Endodermal cell (in vitro differentiated cells): Measurements from ENCODE around the gene ZSCAN20. TPM values are rescaled to one million over a fixed set of nuclear protein-coding genes. Genes with fewer than 3 reads are reported as not detected.

ENCODE experiments used
- DNase-seq: peaks from one replicate; pipeline ENCODE4 v3.0.0-alpha.2; 2017
- H3K27ac ChIP-seq: 2 replicates; pipeline ENCODE4 v1.5.1; 2013; ENCODE audit warnings: mild to moderate bottlenecking, low read depth, low read length, moderate library complexity
- H3K27me3 ChIP-seq: 2 replicates; pipeline ENCODE4 v1.6.1; 2013; ENCODE audit warnings: mild to moderate bottlenecking, low read length, moderate library complexity; ENCODE audit not compliant: insufficient read depth, control insufficient read depth, poor library complexity, severe bottlenecking
- H3K36me3 ChIP-seq: 2 replicates; pipeline ENCODE4 v1.7.0; 2013; ENCODE audit warnings: mild to moderate bottlenecking, low read length, moderate library complexity; ENCODE audit not compliant: control insufficient read depth, insufficient read depth
- H3K4me1 ChIP-seq: one replicate; pipeline ENCODE4 v1.7.0; 2013; ENCODE audit warnings: low read length; ENCODE audit not compliant: control insufficient read depth, insufficient read depth
- H3K4me3 ChIP-seq: 2 replicates; pipeline ENCODE4 v1.5.1; 2013; ENCODE audit warnings: mild to moderate bottlenecking, low read length, moderate library complexity
- H3K9ac ChIP-seq: 2 replicates; pipeline ENCODE4 v1.6.1; 2013; ENCODE audit warnings: mild to moderate bottlenecking, low read length, moderate library complexity; ENCODE audit not compliant: poor library complexity, severe bottlenecking; ENCODE audit errors: extremely low read depth
- H3K9me3 ChIP-seq: 2 replicates; pipeline ENCODE4 v1.6.1; 2013; ENCODE audit warnings: mild to moderate bottlenecking, low read length, moderate library complexity; ENCODE audit not compliant: control insufficient read depth
- H3K27ac Mint-ChIP-seq: 2 replicates; pipeline ENCODE4 v1.8.0; 2020; ENCODE audit warnings: mixed read lengths
- H3K27me3 Mint-ChIP-seq: 2 replicates; pipeline ENCODE4 v1.8.0; 2021; ENCODE audit warnings: mild to moderate bottlenecking, mixed read lengths; ENCODE audit not compliant: insufficient read depth
- H3K36me3 Mint-ChIP-seq: 2 replicates; pipeline ENCODE4 v1.8.0; 2020; ENCODE audit warnings: low read depth, mixed read lengths
- H3K4me1 Mint-ChIP-seq: 2 replicates; pipeline ENCODE4 v1.8.0; 2020; ENCODE audit warnings: mixed read lengths
- H3K4me3 Mint-ChIP-seq: 2 replicates; pipeline ENCODE4 v1.8.0; 2020; ENCODE audit warnings: mild to moderate bottlenecking, moderate library complexity, mixed read lengths
- H3K9me3 Mint-ChIP-seq: 2 replicates; pipeline ENCODE4 v1.8.0; 2020; ENCODE audit warnings: mild to moderate bottlenecking, mixed read lengths
- CTCF ChIP-seq: fragments of 200-600 bp; sonication (generic); conservative IDR thresholded peaks from 2 replicates; pipeline ENCODE4 v1.5.0; 2021; ENCODE audit warnings: antibody characterized with exemption, mild to moderate bottlenecking
- WGBS, 2 experiments: methylation state at CpG; one replicate each; pipeline versions ENCODE4 v1.1.5 to v1.1.7; 2013; ENCODE audit warnings: missing lambda C conversion rate in 2 of 2, mixed read lengths in 1 of 2; ENCODE audit not compliant: insufficient coverage in 1 of 2, insufficient read length in 1 of 2; 5-methylcytosine and 5-hydroxymethylcytosine counted together
- total RNA-seq, 2 donors: library from RNA; stranded (reverse); fragmentation: NEBNext Ultra II Directional in 1 of 2; extraction: Animal tissue kit (Norgen Biotek cat#: 25700) in 1 of 2; gene quantifications; 2 replicates in 1 of 2; 3 replicates in 1 of 2; pipeline ENCODE4 v1.2.1, GENCODE V29; 2021

ZSCAN20 gene
- total RNA-seq, 2 donors from 2014 or later = 5.8 to 6.1 TPM

- Histone ChIP-seq H3K27me3 (no peaks in the 10 kb centered on the region), H3K27ac (no peak overlapping the region), H3K9me3 (no peaks in the 10 kb centered on the region), H3K4me3 (no peak overlapping the region), H3K9ac (no peak overlapping the region), H3K36me3 (no peaks in the 10 kb centered on the region), H3K4me1 (no peaks in the 10 kb centered on the region)
- Mint-ChIP-seq H3K9me3 (peaks cover 2% of the 10 kb centered on the region), H3K27me3 (peaks cover 8% of the 10 kb centered on the region), H3K36me3 (no peaks in the 10 kb centered on the region), H3K4me1 (no peaks in the 10 kb centered on the region), H3K27ac (no peak overlapping the region), H3K4me3 (no peak overlapping the region)
- no peak for TF ChIP-seq CTCF
- DNase-seq = no peak
- WGBS, 2 experiments = 94% methylated on average over 1 of the region's 1 CpG; no CpG with 5 or more reads in 1 of the 2 experiments
Measured at GRCh38 chr1:33529957-33530356, 57.5 kb downstream of the ZSCAN20 start.

GRCh38 chr1:33532250-33532649 lies 59.8 kb downstream of the ZSCAN20 start:
- Histone ChIP-seq H3K27me3 (no peaks in the 10 kb centered on the region), H3K4me1 (no peaks in the 10 kb centered on the region), H3K27ac (no peak overlapping the region), H3K36me3 (no peaks in the 10 kb centered on the region), H3K4me3 (no peak overlapping the region), H3K9me3 (no peaks in the 10 kb centered on the region), H3K9ac (no peak overlapping the region)
- Mint-ChIP-seq H3K36me3 (no peaks in the 10 kb centered on the region), H3K27ac (no peak overlapping the region), H3K4me3 (no peak overlapping the region), H3K27me3 (peaks cover 11% of the 10 kb centered on the region), H3K4me1 (no peaks in the 10 kb centered on the region), H3K9me3 (no peaks in the 10 kb centered on the region)
- WGBS, 2 experiments = 79 to 92% methylated on average over 2 to 3 of the region's 3 CpGs
- no peak for DNase-seq
- no peak for TF ChIP-seq CTCF

GRCh38 chr1:33532936-33533335 lies 60.5 kb downstream of the ZSCAN20 start:
- H3K4me3 ChIP-seq = no peak overlapping the region
- Mint-ChIP-seq H3K36me3 (no peaks in the 10 kb centered on the region), H3K4me3 (no peak overlapping the region), H3K4me1 (no peaks in the 10 kb centered on the region), H3K9me3 (no peaks in the 10 kb centered on the region), H3K27me3 (peaks cover 9% of the 10 kb centered on the region), H3K27ac (no peak overlapping the region)
- no peaks in the 10 kb centered on the region for H3K36me3 ChIP-seq
- no peaks in the 10 kb centered on the region for H3K27me3 ChIP-seq
- H3K9ac ChIP-seq = no peak overlapping the region
- no peaks in the 10 kb centered on the region for H3K4me1 ChIP-seq
- no peak overlapping the region for H3K27ac ChIP-seq
- no peak for TF ChIP-seq CTCF
- H3K9me3 ChIP-seq = no peaks in the 10 kb centered on the region
- WGBS, 2 experiments = 91 to 98% methylated on average over 7 to 13 of the region's 13 CpGs
- DNase-seq = no peak
